GM12891 (cell line): ENCODE measurements around the gene MYOZ2.

Experiments used
- POLR2A ChIP-seq: IDR thresholded peaks from 2 replicates; pipeline ENCODE4 v1.6.1; 2011; ENCODE audit warnings: low read depth, low read length, control low read depth
- POLR2AphosphoS5 ChIP-seq: IDR thresholded peaks from 2 replicates; pipeline ENCODE4 v1.6.1; 2011; ENCODE audit warnings: low read depth, low read length, control low read depth
- SPI1 ChIP-seq: IDR thresholded peaks from 2 replicates; pipeline ENCODE4 v1.6.1; 2011; ENCODE audit warnings: low read depth, low read length, control low read depth

- TF ChIP-seq POLR2AphosphoS5 (no peak), POLR2A (no peak), SPI1 (no peak)
These were observed 13.5 kb downstream of the MYOZ2 start for GRCh38 chr4:119149110-119149509.
